DND-41 (cell line): ENCODE data around the gene LAD1.

Source experiments
- EZH2 ChIP-seq: IDR thresholded peaks from 3 replicates; pipeline ENCODE4 v1.6.1; 2012; ENCODE audit warnings: borderline replicate concordance, low read depth, mild to moderate bottlenecking, moderate library complexity, low read length, inconsistent platforms; ENCODE audit not compliant: severe bottlenecking
- TF ChIP-seq, protein P1 (sequence below): IDR thresholded peaks from 2 replicates; pipeline ENCODE4 v1.5.1; 2012; ENCODE audit warnings: borderline replicate concordance, low read length, moderate library complexity, mild to moderate bottlenecking; ENCODE audit not compliant: poor library complexity, severe bottlenecking; ENCODE audit errors: extremely low read depth

DNA sequence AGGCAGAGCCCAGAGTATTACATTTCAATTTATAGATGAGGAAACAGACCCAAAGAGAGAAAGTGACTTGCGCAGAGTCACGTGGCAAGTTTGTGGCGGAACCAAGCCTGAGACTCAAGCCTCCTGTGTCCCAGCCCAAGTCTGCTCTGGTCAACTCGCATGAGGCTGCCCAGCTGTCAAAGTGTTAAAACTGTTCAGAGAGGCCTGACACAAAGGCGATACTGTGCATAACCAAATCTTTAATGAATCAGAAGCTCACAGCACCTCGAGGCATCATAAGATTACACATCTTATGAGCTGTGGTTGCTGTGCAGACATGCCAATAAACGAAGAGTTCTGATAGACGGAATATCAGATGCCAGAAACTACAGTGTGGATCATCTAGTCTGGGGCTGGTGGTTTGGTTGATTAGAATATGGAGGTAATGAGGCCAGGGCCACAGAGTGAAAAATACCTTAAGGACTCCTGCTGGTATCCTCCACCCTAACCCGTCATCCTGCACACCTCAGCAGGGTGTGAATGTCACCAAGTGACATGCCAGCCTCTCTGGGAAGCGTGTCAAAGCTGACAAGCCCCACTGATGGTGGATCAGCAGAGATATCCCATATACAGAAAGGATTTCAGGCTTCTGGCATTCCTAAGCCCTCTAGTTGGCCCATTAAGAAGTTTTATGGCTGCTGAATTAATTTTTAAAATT lies 63.8 kb downstream of the LAD1 start:
- TF ChIP-seq EZH2: no peak
- TF ChIP-seq, protein P1, sequence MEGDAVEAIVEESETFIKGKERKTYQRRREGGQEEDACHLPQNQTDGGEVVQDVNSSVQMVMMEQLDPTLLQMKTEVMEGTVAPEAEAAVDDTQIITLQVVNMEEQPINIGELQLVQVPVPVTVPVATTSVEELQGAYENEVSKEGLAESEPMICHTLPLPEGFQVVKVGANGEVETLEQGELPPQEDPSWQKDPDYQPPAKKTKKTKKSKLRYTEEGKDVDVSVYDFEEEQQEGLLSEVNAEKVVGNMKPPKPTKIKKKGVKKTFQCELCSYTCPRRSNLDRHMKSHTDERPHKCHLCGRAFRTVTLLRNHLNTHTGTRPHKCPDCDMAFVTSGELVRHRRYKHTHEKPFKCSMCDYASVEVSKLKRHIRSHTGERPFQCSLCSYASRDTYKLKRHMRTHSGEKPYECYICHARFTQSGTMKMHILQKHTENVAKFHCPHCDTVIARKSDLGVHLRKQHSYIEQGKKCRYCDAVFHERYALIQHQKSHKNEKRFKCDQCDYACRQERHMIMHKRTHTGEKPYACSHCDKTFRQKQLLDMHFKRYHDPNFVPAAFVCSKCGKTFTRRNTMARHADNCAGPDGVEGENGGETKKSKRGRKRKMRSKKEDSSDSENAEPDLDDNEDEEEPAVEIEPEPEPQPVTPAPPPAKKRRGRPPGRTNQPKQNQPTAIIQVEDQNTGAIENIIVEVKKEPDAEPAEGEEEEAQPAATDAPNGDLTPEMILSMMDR: no peak
